HEK293T (cell line): Measurements from ENCODE around the gene KRT7.

Experiments
- CTCF ChIA-PET: fragments of 350-600 bp; formaldehyde crosslinking; extraction: SDS; loops from one replicate; lab custom pipeline; 2021; ENCODE audit warnings: antibody characterized with exemption, inconsistent platforms; lab: Yijun Ruan, JAX
- POLR2A ChIA-PET: fragments of 350-600 bp; formaldehyde crosslinking; extraction: SDS; loops from one replicate; lab custom pipeline; 2020; ENCODE audit warnings: antibody characterized with exemption, inconsistent platforms; lab: Yijun Ruan, JAX
- DNase-seq: peaks from one replicate; pipeline ENCODE4 v3.0.0; 2012; ENCODE audit warnings: mixed read lengths; ENCODE audit errors: extremely low spot score
- ARNT ChIP-seq: fragments of 450-650 bp; IDR thresholded peaks from 2 replicates; pipeline ENCODE4 v1.6.1; 2017; ENCODE audit warnings: mild to moderate bottlenecking
- BHLHE40 ChIP-seq: fragments of 450-650 bp; IDR thresholded peaks from 2 replicates; pipeline ENCODE4 v1.6.1; 2016; ENCODE audit warnings: mild to moderate bottlenecking, moderate library complexity, borderline replicate concordance
- CTBP1 ChIP-seq: fragments of 450-650 bp; IDR thresholded peaks from 2 replicates; pipeline ENCODE4 v1.6.1; 2016; ENCODE audit warnings: borderline replicate concordance
- ELF4 ChIP-seq: fragments of 450-650 bp; IDR thresholded peaks from 2 replicates; pipeline ENCODE4 v1.6.1; 2017; ENCODE audit warnings: antibody characterized with exemption
- FOXA1 ChIP-seq: fragments of 450-650 bp; IDR thresholded peaks from 2 replicates; pipeline ENCODE4 v1.6.1; 2016; ENCODE audit warnings: mild to moderate bottlenecking
- FOXK2 ChIP-seq: fragments of 450-650 bp; IDR thresholded peaks from 2 replicates; pipeline ENCODE4 v1.6.1; 2016; ENCODE audit warnings: mild to moderate bottlenecking
- FOXM1 ChIP-seq: fragments of 450-650 bp; IDR thresholded peaks from 2 replicates; pipeline ENCODE4 v1.6.1; 2017; ENCODE audit warnings: mild to moderate bottlenecking, borderline replicate concordance
- HDGF ChIP-seq: fragments of 450-650 bp; IDR thresholded peaks from 2 replicates; pipeline ENCODE4 v1.6.1; 2017; ENCODE audit warnings: antibody characterized with exemption, borderline replicate concordance
- L3MBTL2 ChIP-seq: fragments of 450-650 bp; conservative IDR thresholded peaks from 2 replicates; pipeline ENCODE4 v1.6.1; 2016; ENCODE audit warnings: mild to moderate bottlenecking
- LEF1 ChIP-seq: fragments of 450-650 bp; IDR thresholded peaks from 2 replicates; pipeline ENCODE4 v1.6.1; 2017; ENCODE audit warnings: mild to moderate bottlenecking, borderline replicate concordance
- NFRKB ChIP-seq: fragments of 450-650 bp; IDR thresholded peaks from 2 replicates; pipeline ENCODE4 v1.6.1; 2016; ENCODE audit warnings: mild to moderate bottlenecking, moderate library complexity
- PKNOX1 ChIP-seq: fragments of 450-650 bp; IDR thresholded peaks from 2 replicates; pipeline ENCODE4 v1.6.1; 2016
- SP1 ChIP-seq: fragments of 450-650 bp; IDR thresholded peaks from 2 replicates; pipeline ENCODE4 v1.6.1; 2017
- SUZ12 ChIP-seq: fragments of 450-650 bp; IDR thresholded peaks from 2 replicates; pipeline ENCODE4 v1.6.1; 2016; ENCODE audit warnings: mild to moderate bottlenecking
- TARDBP ChIP-seq: fragments of 450-650 bp; IDR thresholded peaks from 2 replicates; pipeline ENCODE4 v1.6.1; 2016
- ZNF384 ChIP-seq: fragments of 450-650 bp; IDR thresholded peaks from 2 replicates; pipeline ENCODE4 v1.6.1; 2016

The KRT7 gene

GRCh38 chr12:52231305-52232202 lies 1.5 kb upstream of the KRT7 start:
- CTCF ChIA-PET = no interaction called here
- no peak for TF ChIP-seq ARNT
- TF ChIP-seq NFRKB = no peak
- TF ChIP-seq ZNF384 = no peak
- TF ChIP-seq SUZ12 = no peak
- TF ChIP-seq TARDBP = no peak
- TF ChIP-seq FOXK2 = no peak
- no peak for TF ChIP-seq HDGF
- no peak for TF ChIP-seq FOXM1
- TF ChIP-seq ELF4 = no peak
- no peak for TF ChIP-seq SP1
- TF ChIP-seq FOXA1 = no peak
- no peak for TF ChIP-seq PKNOX1
- TF ChIP-seq LEF1 = no peak
- TF ChIP-seq BHLHE40 = no peak
- TF ChIP-seq L3MBTL2 = no peak
- TF ChIP-seq CTBP1 = no peak
- POLR2A ChIA-PET = no interaction called here

GRCh38 chr12:52232203-52232673 lies 805 bp upstream of the KRT7 start:
- ChIA-PET POLR2A (no interaction called here), CTCF (no interaction called here)
- no peak for DNase-seq
- TF ChIP-seq ARNT (no peak), PKNOX1 (no peak), SUZ12 (no peak), FOXK2 (no peak), LEF1 (no peak), TARDBP (no peak), HDGF (no peak), BHLHE40 (no peak), FOXM1 (no peak)

More at GRCh38 chr12:52231305-52232202, 1.5 kb upstream of the KRT7 start:
- DNase-seq = no peak

GRCh38 chr12:52233462-52234207 lies 592 bp downstream of the KRT7 start:
- no peak for TF ChIP-seq SUZ12
- no peak for TF ChIP-seq FOXA1
- POLR2A ChIA-PET = no interaction called here
- no peak for DNase-seq
- CTCF ChIA-PET = interaction anchor here (0.6 to 0.7 kb wide), 2 partner anchors 438 to 769 kb away, joined by 3 read pairs; no protein-coding TSS in a partner anchor

- no peak for DNase-seq
- ChIA-PET CTCF (interaction anchor here (0.6 kb wide), 2 partner anchors 25 to 438 kb away, joined by 3 read pairs; no protein-coding TSS in a partner anchor), POLR2A (no interaction called here)
- TF ChIP-seq SUZ12 (no peak), BHLHE40 (no peak), FOXK2 (no peak), TARDBP (no peak), NFRKB (no peak), ZNF384 (no peak), FOXM1 (no peak), PKNOX1 (no peak), HDGF (no peak), ELF4 (no peak), ARNT (no peak), LEF1 (no peak)
These were observed 1.3 kb downstream of the KRT7 start for GRCh38 chr12:52234223-52234810.

- POLR2A ChIA-PET = no interaction called here
- no peak for DNase-seq
- CTCF ChIA-PET = interaction anchor here (0.6 to 1.0 kb wide), 2 partner anchors 26 to 28 kb away, joined by 3 read pairs; no protein-coding TSS in a partner anchor
- TF ChIP-seq ELF4 = no peak
- TF ChIP-seq CTBP1 = no peak
- TF ChIP-seq FOXK2 = no peak
- no peak for TF ChIP-seq FOXA1
- no peak for TF ChIP-seq NFRKB
- TF ChIP-seq TARDBP = no peak
- TF ChIP-seq HDGF = no peak
- no peak for TF ChIP-seq PKNOX1
- no peak for TF ChIP-seq L3MBTL2
- no peak for TF ChIP-seq ZNF384
- no peak for TF ChIP-seq BHLHE40
- TF ChIP-seq FOXM1 = no peak
- no peak for TF ChIP-seq LEF1
- TF ChIP-seq ARNT = no peak
- no peak for TF ChIP-seq SUZ12
- TF ChIP-seq SP1 = no peak
These were observed 2.1 kb downstream of the KRT7 start for GRCh38 chr12:52235001-52235764.
